GM18519 (cell line): Measurements from ENCODE around the gene EHF.

Experiments
- ATAC-seq: cut with Tn5 transposase; IDR thresholded peaks from one replicate; pipeline ENCODE4 v1.9.1; 2021; ENCODE audit warnings: mild to moderate bottlenecking, moderate library complexity; ENCODE audit not compliant: unreplicated experiment, low FRiP score

EHF gene

DNA sequence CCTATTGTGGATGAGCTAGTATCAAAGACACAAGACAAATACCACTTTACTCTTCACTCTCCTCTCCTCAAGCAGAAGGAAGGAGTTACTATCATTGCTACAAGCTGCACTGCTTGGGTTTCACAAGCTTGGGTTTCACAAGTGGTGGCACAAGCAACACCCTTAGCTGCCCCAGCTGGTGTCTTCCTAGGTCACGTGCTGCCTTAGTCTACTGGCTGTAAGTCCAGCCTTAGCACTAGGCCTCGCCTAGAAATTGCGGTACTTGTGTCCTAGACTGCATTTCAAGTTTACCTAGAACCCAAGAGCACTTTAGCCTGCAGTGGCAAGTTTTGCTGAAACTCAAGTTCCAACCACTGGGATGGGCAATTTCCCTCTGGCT is 86.6 kb downstream of the EHF start:
- no peak for ATAC-seq
